ENCODE measurements around the gene OBSCN. TPM values are rescaled to one million over a fixed set of nuclear protein-coding genes. Genes with fewer than 3 reads are reported as not detected.

OBSCN gene
- total and polyA plus RNA-seq, 10 of the 15 experiments (the other 5 are each of a cell fraction or from before 2014, with no cell fraction given) = 0.01 to 0.36 (median 0.08) TPM; not detected in 2

DNA sequence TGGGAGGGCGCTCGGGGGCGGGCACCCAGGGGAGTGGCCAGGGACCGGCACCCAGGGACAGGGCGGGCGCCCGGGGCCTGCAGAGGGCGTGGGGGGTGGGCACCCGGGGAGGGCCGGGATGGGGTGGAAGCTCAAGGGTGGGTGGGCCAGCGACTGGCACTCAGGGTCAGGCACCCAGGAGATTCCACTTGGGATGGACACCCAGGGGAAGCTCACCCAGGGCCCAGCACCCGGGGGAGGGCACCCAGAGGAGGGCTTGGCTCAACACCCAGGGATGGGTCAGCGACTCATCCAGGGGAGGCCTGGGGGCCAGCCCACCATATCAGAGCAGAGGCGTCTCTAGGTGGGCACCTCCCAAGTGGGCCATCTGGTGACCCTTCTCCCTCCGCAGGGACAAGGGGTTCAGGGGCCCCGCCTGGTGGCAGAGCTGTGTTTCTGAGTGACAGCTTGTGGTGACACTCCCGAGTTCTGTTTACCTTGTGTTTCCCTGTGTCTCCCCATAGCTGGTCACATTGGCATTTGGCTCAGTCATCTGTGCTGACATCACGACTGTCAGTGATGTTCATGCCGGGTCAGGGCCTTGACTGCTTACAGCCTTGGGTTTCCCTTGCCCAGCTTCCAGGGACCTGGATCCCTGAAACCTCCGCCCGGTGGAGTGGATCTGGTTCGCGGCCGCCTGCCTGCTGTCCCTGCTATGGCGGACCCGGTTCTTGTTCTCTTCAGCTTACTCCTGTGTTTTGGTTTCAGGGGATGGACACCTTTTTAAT, 41.5 kb upstream of the OBSCN start (continued):
- TF ChIP-seq, protein P1, sequence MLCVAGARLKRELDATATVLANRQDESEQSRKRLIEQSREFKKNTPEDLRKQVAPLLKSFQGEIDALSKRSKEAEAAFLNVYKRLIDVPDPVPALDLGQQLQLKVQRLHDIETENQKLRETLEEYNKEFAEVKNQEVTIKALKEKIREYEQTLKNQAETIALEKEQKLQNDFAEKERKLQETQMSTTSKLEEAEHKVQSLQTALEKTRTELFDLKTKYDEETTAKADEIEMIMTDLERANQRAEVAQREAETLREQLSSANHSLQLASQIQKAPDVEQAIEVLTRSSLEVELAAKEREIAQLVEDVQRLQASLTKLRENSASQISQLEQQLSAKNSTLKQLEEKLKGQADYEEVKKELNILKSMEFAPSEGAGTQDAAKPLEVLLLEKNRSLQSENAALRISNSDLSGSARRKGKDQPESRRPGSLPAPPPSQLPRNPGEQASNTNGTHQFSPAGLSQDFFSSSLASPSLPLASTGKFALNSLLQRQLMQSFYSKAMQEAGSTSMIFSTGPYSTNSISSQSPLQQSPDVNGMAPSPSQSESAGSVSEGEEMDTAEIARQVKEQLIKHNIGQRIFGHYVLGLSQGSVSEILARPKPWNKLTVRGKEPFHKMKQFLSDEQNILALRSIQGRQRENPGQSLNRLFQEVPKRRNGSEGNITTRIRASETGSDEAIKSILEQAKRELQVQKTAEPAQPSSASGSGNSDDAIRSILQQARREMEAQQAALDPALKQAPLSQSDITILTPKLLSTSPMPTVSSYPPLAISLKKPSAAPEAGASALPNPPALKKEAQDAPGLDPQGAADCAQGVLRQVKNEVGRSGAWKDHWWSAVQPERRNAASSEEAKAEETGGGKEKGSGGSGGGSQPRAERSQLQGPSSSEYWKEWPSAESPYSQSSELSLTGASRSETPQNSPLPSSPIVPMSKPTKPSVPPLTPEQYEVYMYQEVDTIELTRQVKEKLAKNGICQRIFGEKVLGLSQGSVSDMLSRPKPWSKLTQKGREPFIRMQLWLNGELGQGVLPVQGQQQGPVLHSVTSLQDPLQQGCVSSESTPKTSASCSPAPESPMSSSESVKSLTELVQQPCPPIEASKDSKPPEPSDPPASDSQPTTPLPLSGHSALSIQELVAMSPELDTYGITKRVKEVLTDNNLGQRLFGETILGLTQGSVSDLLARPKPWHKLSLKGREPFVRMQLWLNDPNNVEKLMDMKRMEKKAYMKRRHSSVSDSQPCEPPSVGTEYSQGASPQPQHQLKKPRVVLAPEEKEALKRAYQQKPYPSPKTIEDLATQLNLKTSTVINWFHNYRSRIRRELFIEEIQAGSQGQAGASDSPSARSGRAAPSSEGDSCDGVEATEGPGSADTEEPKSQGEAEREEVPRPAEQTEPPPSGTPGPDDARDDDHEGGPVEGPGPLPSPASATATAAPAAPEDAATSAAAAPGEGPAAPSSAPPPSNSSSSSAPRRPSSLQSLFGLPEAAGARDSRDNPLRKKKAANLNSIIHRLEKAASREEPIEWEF (IDR thresholded peaks at IDR 0.05; ENCODE audit: insufficient replicate concordance, low read depth, low read length) = no peak
- TF ChIP-seq LARP7 (IDR thresholded peaks at IDR 0.05) (peak; percentile 30; the same call in 1 of the 2 replicates), SREBF2 (IDR thresholded peaks at IDR 0.05; ENCODE audit: low read length) (no peak), SMC3 (IDR thresholded peaks at IDR 0.05; ENCODE audit: borderline replicate concordance, low read length) (peak; percentile 39; the same call in 1 of the 2 replicates), BCL3 (IDR thresholded peaks at IDR 0.05; ENCODE audit: borderline replicate concordance, insufficient read depth, low read depth, low read length, poor library complexity, severe bottlenecking) (no peak), FOXK2 (IDR thresholded peaks at IDR 0.05) (peak; percentile 65), MTA2 (IDR thresholded peaks at IDR 0.05; ENCODE audit: low read depth) (0 out of 2 replicates have a peak, but pooled peaks have one; percentile 30), RCOR1 (conservative IDR thresholded peaks at IDR 0.05; ENCODE audit: low read depth, low read length) (no peak), E2F4 (IDR thresholded peaks at IDR 0.05; ENCODE audit: low read depth, low read length) (peak; percentile 58; the same call in 1 of the 2 replicates), PBX3 (IDR thresholded peaks at IDR 0.05; ENCODE audit: insufficient replicate concordance, low read depth, low read length) (peak; percentile 91), SMARCA5 (IDR thresholded peaks at IDR 0.05) (0 out of 2 replicates have a peak, but pooled peaks have one; percentile 48), YY1 (IDR thresholded peaks at IDR 0.05; ENCODE audit: low read depth, low read length) (0 out of 2 replicates have a peak, but pooled peaks have one; percentile 12), RUNX3 (IDR thresholded peaks at IDR 0.05; ENCODE audit: low read length) (0 out of 2 replicates have a peak, but pooled peaks have one; percentile 36), RAD21 (IDR thresholded peaks at IDR 0.05; ENCODE audit: insufficient read depth, low read depth, low read length) (peak; percentile 33; the same call in 1 of the 2 replicates)
- TF ChIP-seq, protein P2, sequence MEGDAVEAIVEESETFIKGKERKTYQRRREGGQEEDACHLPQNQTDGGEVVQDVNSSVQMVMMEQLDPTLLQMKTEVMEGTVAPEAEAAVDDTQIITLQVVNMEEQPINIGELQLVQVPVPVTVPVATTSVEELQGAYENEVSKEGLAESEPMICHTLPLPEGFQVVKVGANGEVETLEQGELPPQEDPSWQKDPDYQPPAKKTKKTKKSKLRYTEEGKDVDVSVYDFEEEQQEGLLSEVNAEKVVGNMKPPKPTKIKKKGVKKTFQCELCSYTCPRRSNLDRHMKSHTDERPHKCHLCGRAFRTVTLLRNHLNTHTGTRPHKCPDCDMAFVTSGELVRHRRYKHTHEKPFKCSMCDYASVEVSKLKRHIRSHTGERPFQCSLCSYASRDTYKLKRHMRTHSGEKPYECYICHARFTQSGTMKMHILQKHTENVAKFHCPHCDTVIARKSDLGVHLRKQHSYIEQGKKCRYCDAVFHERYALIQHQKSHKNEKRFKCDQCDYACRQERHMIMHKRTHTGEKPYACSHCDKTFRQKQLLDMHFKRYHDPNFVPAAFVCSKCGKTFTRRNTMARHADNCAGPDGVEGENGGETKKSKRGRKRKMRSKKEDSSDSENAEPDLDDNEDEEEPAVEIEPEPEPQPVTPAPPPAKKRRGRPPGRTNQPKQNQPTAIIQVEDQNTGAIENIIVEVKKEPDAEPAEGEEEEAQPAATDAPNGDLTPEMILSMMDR (IDR thresholded peaks at IDR 0.05 in 2 of 3, conservative IDR thresholded peaks at IDR 0.05 in 1 of 3; ENCODE audit: control insufficient read depth in 2 of 3, extremely low read depth in 1 of 3, insufficient read depth in 1 of 3, low read depth in 3 of 3, low read length in 3 of 3) = peak; percentile 38 to 57 (median 48); a peak in 4 of 6 replicates
